Stimulated activated naive CD8-positive, alpha-beta T cell treated with anti-CD3 and anti-CD28 coated beads, Interleukin-15, amount 100 ng/mL, for 72 hours (primary cell): Measurements from ENCODE around the gene GPC1.

ENCODE experiments used
- ATAC-seq: fragments of 150-1000 bp; cut with Tn5 transposase; 2 replicates; pipeline ENCODE4 v1.10.0; 2021; ENCODE audit warnings: mild to moderate bottlenecking, moderate library complexity
- DNase-seq, 2 donors: peaks; one replicate each; pipeline ENCODE4 v3.0.0; 2021 to 2022
- H3K27ac Mint-ChIP-seq, 2 donors: one replicate each; pipeline ENCODE4 v1.8.0; 2022; ENCODE audit warnings: mild to moderate bottlenecking in 2 of 2, mixed read lengths in 2 of 2, moderate library complexity in 2 of 2
- H3K27me3 Mint-ChIP-seq: one replicate; pipeline ENCODE4 v1.8.0; 2022; ENCODE audit warnings: mixed read lengths
- H3K4me1 Mint-ChIP-seq: one replicate; pipeline ENCODE4 v1.8.0; 2022; ENCODE audit warnings: mild to moderate bottlenecking, mixed read lengths
- H3K4me3 Mint-ChIP-seq, 2 donors: one replicate each; pipeline ENCODE4 v1.8.0; 2022; ENCODE audit warnings: mild to moderate bottlenecking in 2 of 2, mixed read lengths in 2 of 2, moderate library complexity in 1 of 2
- H3K9me3 Mint-ChIP-seq, 2 donors: one replicate each; pipeline ENCODE4 v1.8.0; 2022; ENCODE audit warnings: mixed read lengths in 2 of 2

The GPC1 gene

GRCh38 chr2:240394549-240394948, 40.9 kb upstream of the GPC1 start:
- H3K27ac Mint-ChIP-seq, result no peak overlapping the region
- H3K4me1 Mint-ChIP-seq, result peaks cover 12% of the 10 kb centered on the region
- DNase-seq (no peak), ATAC-seq (no peak)
- no peaks in the 10 kb centered on the region for H3K27me3 Mint-ChIP-seq
- H3K9me3 Mint-ChIP-seq, result no peaks in the 10 kb centered on the region
- no peak overlapping the region for H3K4me3 Mint-ChIP-seq

GRCh38 chr2:240395448-240395847, 40.0 kb upstream of the GPC1 start:
- ATAC-seq (no peak), DNase-seq (no peak)
- peaks cover 5% of the 10 kb centered on the region for H3K27me3 Mint-ChIP-seq
- H3K27ac Mint-ChIP-seq, result no peak overlapping the region
- H3K9me3 Mint-ChIP-seq, result no peaks in the 10 kb centered on the region
- H3K4me1 Mint-ChIP-seq, result peaks cover 12% of the 10 kb centered on the region
- H3K4me3 Mint-ChIP-seq, result no peak overlapping the region

- ATAC-seq (no peak), DNase-seq (no peak)
- Mint-ChIP-seq H3K27me3 (peaks cover 7% of the 10 kb centered on the region), H3K4me3 (no peak overlapping the region), H3K9me3 (no peaks in the 10 kb centered on the region), H3K4me1 (peaks cover 12% of the 10 kb centered on the region), H3K27ac (no peak overlapping the region)
These were observed 39.4 kb upstream of the GPC1 start for GRCh38 chr2:240395896-240396622.

- H3K9me3 Mint-ChIP-seq, result no peaks in the 10 kb centered on the region
- H3K27me3 Mint-ChIP-seq, result peaks cover 10% of the 10 kb centered on the region
- H3K27ac Mint-ChIP-seq, result no peak overlapping the region
- no peak for ATAC-seq
- peaks cover 12% of the 10 kb centered on the region for H3K4me1 Mint-ChIP-seq
- DNase-seq, result no peak
- H3K4me3 Mint-ChIP-seq, result no peak overlapping the region
These were observed 38.6 kb upstream of the GPC1 start for GRCh38 chr2:240396623-240397541.

- ATAC-seq (no peak), DNase-seq (no peak)
- Mint-ChIP-seq H3K27me3 (peaks cover 17% of the 10 kb centered on the region), H3K27ac (no peak overlapping the region), H3K9me3 (no peaks in the 10 kb centered on the region), H3K4me1 (peaks cover 6% of the 10 kb centered on the region), H3K4me3 (no peak overlapping the region)
These were observed 37.9 kb upstream of the GPC1 start for GRCh38 chr2:240397542-240397916.

GRCh38 chr2:240397924-240398645, 37.4 kb upstream of the GPC1 start:
- peaks cover 6% of the 10 kb centered on the region for H3K4me1 Mint-ChIP-seq
- no peak overlapping the region for H3K27ac Mint-ChIP-seq
- no peaks in the 10 kb centered on the region for H3K9me3 Mint-ChIP-seq
- ATAC-seq (no peak), DNase-seq (no peak)
- H3K4me3 Mint-ChIP-seq, result no peak overlapping the region
- peaks cover 21% of the 10 kb centered on the region for H3K27me3 Mint-ChIP-seq

GRCh38 chr2:240398661-240399267, 36.7 kb upstream of the GPC1 start:
- H3K4me3 Mint-ChIP-seq, result no peak overlapping the region
- no peaks in the 10 kb centered on the region for H3K9me3 Mint-ChIP-seq
- H3K4me1 Mint-ChIP-seq, result peaks cover 12% of the 10 kb centered on the region
- ATAC-seq (no peak), DNase-seq (no peak)
- no peak overlapping the region for H3K27ac Mint-ChIP-seq
- peaks cover 21% of the 10 kb centered on the region for H3K27me3 Mint-ChIP-seq

- H3K27me3 Mint-ChIP-seq, result peaks cover 21% of the 10 kb centered on the region
- ATAC-seq (no peak), DNase-seq (no peak)
- peaks cover 12% of the 10 kb centered on the region for H3K4me1 Mint-ChIP-seq
- no peak overlapping the region for H3K4me3 Mint-ChIP-seq
- H3K27ac Mint-ChIP-seq, result peak overlapping the region in 1 of 2 donors; percentile 52
- no peaks in the 10 kb centered on the region for H3K9me3 Mint-ChIP-seq
These were observed 35.8 kb upstream of the GPC1 start for GRCh38 chr2:240399419-240400324.

GRCh38 chr2:240400371-240401161, 34.9 kb upstream of the GPC1 start:
- no peak overlapping the region for H3K27ac Mint-ChIP-seq
- ATAC-seq (no peak), DNase-seq (no peak)
- H3K9me3 Mint-ChIP-seq, result no peaks in the 10 kb centered on the region
- peaks cover 12% of the 10 kb centered on the region for H3K4me1 Mint-ChIP-seq
- H3K27me3 Mint-ChIP-seq, result peaks cover 26% of the 10 kb centered on the region
- H3K4me3 Mint-ChIP-seq, result no peak overlapping the region

- H3K27ac Mint-ChIP-seq, result no peak overlapping the region
- DNase-seq (no peak), ATAC-seq (peak; percentile 11)
- H3K4me1 Mint-ChIP-seq, result peaks cover 12% of the 10 kb centered on the region
- H3K27me3 Mint-ChIP-seq, result peaks cover 29% of the 10 kb centered on the region
- H3K4me3 Mint-ChIP-seq, result no peak overlapping the region
- no peaks in the 10 kb centered on the region for H3K9me3 Mint-ChIP-seq
These were observed 34.2 kb upstream of the GPC1 start for GRCh38 chr2:240401308-240401707.

- Mint-ChIP-seq H3K27ac (no peak overlapping the region), H3K27me3 (peaks cover 32% of the 10 kb centered on the region)
These were observed 33.5 kb upstream of the GPC1 start for GRCh38 chr2:240401781-240402551.

GRCh38 chr2:240402566-240403272, 32.7 kb upstream of the GPC1 start:
- no peak for DNase-seq
- Mint-ChIP-seq H3K4me1 (peaks cover 12% of the 10 kb centered on the region), H3K27ac (no peak overlapping the region), H3K27me3 (peaks cover 36% of the 10 kb centered on the region), H3K4me3 (no peak overlapping the region), H3K9me3 (no peaks in the 10 kb centered on the region)
- no peak for ATAC-seq

More at GRCh38 chr2:240401781-240402551, 33.5 kb upstream of the GPC1 start:
- Mint-ChIP-seq H3K4me3 (no peak overlapping the region), H3K9me3 (no peaks in the 10 kb centered on the region), H3K4me1 (peaks cover 12% of the 10 kb centered on the region)
- ATAC-seq (peak; percentile 25), DNase-seq (no peak)
